AML-193 (cell line): ENCODE results near the gene SSBP1.
"Not testable (repeated sequence)": the region's sequence is repeated elsewhere in the genome, so short reads cannot be mapped to it uniquely, and the experiment has no call there.

Source experiments
- DNase-seq, 2 experiments: peaks; one replicate each; lab custom pipeline; 2025; lab: John Stamatoyannopoulos, UW

The SSBP1 gene, protein sequence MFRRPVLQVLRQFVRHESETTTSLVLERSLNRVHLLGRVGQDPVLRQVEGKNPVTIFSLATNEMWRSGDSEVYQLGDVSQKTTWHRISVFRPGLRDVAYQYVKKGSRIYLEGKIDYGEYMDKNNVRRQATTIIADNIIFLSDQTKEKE

DNA sequence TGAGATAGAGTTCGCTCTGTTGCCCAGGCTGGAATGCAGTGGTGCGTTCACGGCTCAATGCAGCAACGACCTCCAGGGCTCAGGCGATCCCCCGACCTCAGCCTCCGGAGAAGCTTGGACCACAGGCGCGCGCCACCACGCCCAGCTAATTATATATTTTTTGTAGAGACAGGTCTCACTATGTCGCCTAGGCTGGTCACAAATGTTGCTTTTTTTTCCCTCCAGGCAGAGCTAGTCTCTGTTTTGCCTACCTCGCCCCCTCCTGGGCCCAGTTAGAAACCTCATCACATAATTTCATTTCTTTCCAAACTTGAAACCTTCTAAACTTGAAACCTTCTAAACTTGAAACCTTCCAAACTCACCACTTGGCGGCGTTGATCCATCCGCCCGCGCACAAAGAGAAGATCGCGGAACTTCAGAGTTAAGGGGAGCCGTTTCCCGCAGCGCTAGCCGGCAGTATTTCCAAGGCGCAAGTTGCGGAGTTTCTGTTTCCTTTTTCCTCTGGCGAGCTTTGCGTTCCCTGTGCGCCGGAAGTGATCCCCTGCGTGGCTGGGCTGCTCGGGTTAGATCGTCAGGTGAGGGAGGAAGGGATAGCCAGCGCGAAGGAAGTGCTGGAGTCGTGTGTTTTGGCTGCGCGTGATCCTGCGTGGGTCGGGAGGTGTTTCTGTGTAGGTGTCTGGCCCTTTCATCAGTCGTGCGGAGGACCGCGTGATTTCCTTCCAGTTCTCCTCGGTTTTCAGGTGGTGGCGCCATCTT lies at the start of gene SSBP1:
Gene SSBP1, plus strand, starts transcription at position 523 of the 756 bp plus-strand sequence. CDS start 809 bp downstream, outside the sequence.
- peak; percentile 96 to 98 for DNase-seq

DNA sequence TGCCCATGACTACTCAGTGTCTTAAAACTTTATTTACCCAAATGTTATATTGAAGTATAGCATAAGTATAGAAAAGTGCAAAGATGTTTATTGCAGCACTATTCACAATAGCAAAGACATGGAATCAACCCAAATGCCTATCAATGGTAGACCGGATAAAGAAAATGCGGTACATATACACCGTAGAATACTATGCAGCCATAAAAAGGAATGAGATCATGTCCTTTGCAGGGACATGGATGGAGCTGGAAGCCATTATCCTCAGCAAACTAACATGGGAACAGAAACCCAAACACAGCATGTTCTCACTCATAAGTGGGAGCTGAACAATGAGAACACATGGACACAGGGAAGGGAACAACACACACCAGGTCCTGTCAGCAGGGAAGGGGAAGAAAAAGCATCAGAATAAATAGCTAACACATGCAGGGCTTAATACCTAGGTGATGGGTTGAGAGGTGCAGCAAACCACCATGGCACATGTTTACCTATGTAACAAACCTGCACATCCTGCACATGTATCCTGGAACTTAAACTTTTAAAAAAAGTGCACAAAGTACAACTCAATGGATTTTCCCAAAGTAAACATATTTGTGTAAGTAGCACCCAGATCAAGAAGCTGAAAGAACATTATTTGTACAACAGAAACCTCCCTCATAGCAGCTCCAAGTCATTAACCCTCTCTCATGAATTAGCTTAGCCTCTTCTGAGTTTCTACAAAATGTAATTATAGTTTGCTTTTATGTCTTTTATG lies 48.9 kb upstream of the SSBP1 start:
- not testable (repeated sequence) for DNase-seq

DNA sequence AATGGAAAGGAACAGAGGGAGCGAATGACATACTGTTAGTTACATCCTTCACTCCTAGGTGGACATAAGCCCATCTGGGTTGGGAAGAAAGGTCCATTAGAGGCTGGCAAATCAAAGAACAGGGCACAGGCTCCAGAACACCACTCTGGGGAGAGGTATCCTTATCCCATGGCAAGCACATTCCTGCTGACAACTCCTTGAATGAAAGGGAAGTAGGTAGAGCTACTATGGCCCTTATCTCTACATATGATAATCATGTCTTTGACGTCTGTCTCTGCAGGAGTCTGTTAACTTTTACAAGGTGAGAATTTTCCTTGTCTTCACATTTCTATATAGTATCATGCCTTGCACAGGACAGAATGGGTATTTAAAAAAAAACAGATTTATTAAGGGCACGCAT lies 46.6 kb upstream of the SSBP1 start:
- no peak for DNase-seq

DNA sequence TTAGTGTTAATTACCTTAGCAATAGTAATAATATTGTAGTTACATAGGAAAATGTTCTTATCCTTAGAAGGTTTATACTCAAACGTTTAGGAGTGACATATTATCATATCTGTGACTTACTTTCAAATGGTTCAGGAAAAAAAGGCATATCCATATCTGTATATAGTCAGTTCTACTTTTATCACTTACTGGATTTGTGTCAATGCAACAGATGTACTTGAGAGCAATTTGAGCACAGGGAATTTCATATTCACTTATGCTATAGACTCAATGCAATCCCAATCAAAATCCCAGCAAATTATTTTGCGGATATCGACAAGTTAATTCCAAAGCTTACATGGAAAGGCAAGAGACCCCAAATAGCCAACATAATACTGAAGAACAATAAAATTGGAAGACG lies 46.2 kb upstream of the SSBP1 start:
- no peak for DNase-seq

DNA sequence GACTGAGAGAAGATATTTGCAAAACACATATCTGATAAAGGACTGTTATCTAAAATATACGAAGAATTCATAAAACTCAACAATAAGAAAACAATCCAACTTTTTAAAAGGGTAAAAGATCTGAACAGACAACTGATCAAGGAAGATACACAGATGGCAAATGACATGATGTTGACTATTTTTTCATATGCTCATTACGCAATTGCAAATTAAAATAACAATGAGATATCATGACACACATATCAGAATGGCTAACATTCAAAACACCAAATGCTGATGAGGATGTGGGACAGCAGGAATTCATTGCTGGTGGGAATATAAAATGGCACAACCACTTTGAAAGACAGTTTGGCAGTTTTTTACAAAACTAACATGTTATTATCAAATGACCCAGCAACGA lies 45.1 kb upstream of the SSBP1 start:
- DNase-seq, result no peak

DNA sequence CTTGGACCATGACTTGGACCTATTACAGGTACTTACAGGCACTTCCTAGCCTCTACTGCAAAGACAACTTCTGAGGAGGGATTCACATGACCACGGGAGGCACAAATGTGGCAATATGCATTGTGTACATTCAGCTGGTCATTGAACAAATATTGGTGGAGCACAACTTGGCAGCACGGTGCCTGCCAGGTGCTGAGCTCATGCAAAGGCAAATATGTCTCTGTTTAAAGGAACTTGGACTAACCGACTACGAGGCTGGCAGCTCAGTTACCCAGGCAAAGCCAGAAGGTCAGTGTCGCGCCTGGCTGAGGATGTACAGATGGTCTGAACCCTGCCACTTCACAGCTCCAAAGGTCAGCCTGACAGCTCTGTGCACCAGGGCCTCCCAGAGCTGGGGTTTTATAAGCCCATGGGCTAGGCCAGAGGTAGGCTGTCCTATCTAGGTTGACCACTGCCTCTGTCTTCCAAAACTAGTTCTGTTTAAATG lies 42.3 kb upstream of the SSBP1 start:
- no peak for DNase-seq

DNA sequence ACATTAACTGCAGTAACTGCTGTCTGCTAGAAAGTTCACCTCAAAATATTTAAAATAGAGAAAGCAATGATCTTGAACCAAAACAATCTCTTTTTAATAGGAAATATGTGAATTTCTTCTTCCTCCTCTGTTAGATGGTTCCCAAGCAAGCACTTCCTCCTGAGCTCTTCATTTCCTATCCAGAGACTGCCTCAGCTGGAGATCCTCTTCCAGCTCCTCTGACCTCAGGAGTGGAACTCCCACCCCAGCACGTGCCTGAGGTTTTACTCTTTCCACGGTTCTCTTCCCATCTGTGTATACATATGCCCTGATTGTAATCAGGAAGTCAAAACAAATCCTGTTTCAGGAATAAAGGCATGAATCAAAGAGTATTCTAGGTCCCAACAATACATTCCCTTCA lies 41.8 kb upstream of the SSBP1 start:
- DNase-seq, result no peak

DNA sequence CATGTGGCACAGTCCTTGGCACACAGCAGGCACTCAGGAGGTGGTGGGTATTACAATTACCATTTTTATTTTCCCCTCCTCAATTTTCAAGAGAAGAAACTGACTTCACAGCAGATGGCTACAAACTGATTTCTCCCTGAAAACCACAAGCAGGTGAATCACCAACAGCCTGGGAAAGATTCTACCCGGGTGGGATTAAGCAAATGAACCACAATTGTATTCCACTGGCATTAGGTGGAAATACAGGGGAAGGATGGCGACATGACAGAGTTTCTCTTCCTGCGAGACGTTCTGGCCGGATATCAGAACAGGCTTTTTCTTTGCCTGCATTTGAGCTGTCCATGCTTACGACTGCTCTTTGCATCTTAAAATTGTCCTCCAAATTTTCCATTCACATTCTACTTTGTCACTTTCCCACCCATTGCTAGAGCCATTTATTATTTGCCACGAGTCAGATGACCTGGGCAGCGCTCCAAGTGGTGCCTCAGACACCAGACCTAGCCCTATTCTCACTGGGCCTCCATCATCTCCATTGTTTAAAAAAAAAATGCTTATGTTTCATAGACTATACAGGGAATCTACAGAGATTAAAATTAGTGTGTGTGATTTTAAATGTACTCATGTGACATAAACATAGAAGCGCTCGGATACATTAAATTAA lies 40.8 kb upstream of the SSBP1 start:
- DNase-seq, result no peak

DNA sequence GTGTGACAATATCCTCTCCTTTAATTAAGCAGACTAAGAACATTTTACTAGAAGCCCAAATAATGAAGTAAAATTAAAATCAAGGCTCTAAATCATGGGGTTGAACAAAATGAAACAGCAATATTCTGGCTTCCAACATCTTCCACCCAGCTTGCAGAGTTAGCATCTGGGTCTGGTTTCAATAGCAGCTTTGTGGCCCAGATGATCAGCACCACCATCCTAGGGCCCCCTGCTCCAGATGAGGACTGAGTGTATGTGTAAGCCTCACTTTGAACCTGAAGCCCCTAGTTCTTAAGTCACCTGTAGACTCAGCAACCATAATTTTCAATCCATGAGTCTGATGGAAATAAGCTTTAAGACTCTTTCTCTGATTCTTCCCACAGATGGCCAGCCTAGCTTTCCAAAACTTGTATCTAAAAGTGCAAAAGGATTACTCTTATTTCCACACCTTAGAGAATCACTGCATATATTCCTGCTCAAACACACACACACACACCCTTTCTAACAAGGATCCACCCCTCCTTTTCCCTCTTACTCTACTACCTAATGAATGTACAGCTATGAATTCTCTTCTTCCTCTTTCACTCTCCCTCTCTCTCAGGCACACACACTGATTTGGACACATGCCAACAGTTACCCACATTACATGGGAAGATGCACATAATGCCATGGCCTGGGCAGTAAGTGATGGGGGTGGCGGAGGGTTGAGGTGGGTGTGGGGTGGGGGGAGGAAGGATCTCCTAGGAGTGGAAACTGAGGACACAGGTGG lies 39.7 kb upstream of the SSBP1 start:
- DNase-seq, result peak; percentile 20 to 39

DNA sequence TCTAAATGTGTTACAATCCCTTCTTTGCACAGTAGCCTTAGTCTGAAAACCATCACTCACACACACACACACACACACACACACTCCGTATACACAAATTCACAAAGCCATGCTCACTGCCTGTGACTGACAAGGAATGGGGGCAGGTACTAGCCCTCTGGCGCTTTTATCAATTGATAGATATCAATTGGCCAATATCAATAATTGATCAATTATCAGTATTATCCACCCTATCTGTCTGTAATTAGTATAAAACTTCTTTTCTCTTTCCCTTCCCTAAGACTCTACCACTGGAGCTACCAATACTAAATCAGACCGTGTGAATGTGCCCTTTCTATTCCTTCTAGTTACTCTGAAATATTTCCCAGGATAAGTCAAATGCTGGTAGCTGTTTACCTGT lies 38.3 kb upstream of the SSBP1 start:
- no peak for DNase-seq

DNA sequence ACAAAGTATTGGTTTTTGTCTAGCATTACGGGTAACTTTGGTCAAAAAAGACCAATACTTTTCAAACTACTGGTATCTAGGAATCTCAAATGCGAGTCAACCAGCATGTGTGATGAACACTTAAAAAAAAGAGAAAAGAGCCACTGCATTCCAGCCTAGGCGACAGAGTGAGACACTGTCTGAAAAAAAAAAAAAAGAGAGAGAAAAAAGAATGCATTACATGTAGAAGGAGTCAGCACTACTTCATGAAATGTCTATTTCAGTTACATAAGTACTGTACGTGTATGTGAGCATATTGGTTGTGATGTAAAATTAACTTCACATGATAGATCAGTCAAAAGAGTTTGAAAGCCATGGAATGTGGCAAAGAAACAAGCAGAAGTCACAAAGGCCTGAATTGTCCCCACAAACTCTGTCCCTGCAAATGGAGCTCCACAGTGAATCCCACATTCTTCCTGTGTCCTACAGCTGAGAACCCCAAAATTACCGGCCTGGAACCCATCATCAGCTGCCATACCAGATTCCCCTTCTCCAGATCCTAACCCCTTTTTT lies 37.8 kb upstream of the SSBP1 start:
- DNase-seq, result no peak

DNA sequence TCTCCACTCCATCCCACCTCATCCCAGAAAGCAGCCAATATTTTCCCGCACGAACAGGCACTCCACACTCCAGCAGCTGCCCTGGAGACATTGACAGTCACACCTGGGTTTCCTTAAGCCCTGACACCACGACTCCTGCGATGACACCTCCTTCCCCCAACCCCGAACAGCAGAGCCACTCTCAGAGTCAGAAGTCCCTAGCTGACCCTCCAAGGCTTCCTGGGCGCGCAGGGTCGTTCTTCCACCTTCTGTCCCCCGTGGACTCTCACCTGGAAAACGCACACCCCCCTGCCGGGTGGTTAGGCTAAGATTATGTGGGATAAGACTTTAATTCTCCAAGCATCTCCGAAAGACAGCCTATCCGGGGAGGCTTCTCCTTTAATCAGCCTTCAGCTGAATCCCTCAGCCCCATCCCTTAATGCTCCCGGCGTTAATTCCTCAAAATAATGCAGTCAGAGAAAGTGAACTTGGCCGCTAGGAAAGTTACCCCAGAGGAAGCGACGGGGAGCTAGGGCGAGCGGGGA lies 37.2 kb upstream of the SSBP1 start:
- peak in 1 of 2 experiments; percentile 4 for DNase-seq

DNA sequence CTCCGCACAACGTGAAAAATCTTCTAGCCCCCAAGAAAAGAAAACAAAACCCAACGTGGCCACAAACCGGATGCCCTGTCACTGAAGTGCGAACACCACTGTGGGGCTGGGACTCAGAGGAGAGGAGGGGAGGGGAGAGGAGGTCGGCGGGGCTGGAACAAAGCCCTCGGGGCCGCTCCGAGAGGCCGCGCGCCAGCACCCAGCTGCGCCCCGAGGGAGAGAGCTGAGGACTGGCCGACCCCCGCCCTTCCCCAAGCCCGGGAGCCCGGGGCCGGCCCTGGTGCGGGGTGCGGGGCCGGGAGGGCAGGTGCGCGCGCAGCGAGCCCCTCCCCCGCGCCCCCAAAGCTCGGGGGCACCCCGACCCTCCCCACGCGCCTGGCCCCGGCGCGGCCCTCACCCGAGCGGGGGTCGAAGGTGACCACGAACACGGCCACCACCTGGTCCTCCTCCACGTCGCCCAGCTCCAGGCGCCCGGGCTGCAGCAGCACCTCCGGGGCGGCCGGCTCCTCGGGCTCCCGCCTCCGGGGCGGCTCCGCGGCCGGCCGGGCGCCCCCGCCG lies 36.6 kb upstream of the SSBP1 start:
- DNase-seq, result peak; percentile 4 to 25

DNA sequence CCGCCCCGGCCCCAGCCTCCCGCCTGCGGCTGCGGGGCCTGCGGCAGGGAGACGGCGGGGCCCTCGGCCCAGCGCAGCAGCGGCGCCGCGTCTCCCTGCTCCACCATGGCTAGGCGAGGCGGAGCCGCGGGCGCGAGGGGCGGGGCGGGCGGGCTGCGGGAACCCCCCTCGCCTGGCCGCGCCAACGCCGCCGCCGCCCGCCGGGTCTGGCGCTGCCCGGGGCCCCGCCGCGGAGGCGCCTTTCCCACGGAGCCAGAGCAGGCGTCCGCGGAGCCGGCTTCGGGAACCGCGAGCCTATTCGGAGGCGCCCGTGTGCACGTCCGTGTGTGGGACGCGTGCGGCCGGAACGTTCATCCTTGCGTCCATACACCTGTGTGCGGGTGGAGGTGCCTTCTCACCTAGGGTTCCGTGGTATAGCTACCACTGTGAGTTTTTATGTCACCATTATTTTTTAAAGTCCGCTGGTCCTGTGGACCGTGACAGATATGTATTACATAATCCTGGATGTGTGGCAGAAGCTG lies 36.1 kb upstream of the SSBP1 start, which contains the start of gene DENND11:
Gene DENND11, minus strand, starts transcription at position 120 of the 521 bp plus-strand sequence. Its CDS starts 13 bp downstream, at position 107.
- DNase-seq, result peak in 1 of 2 experiments; percentile 3

DNA sequence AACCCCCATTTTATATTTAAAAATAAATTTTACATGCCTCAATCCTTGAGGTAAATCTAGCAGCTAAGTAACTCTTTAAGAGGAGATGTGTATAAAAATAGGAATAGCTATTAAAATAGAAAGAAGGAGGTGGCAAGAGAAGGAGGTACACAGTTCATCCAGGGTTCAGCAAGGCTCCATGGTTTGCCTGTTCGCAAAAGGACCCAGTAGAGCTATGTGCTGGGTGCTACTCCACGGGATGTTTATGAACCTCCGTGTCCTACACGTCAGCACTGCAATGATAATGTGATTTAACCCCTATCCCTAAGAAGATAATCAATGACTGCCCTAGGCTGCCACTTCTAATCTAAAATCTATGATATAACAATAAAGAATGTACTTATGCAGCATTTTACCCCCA lies 35.3 kb upstream of the SSBP1 start:
- no peak for DNase-seq

DNA sequence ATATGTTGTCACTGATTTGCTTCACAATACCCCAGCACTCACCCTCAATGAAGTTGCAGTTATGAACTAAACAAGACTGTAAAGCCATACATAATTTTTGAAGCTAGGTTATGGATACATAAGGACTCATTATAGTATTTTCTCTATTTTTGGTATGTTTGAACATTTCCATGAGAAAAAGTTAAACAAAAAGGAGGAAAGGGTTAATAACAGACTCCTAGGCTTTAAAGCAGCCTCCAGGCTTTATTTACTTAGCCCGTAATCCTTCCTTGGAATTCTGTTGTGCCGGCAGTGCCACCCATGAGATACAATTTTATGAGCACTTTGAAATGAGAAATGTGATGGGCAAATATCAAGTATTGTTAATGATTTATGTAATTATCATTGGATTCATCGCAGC lies 34.0 kb upstream of the SSBP1 start:
- DNase-seq, result no peak

DNA sequence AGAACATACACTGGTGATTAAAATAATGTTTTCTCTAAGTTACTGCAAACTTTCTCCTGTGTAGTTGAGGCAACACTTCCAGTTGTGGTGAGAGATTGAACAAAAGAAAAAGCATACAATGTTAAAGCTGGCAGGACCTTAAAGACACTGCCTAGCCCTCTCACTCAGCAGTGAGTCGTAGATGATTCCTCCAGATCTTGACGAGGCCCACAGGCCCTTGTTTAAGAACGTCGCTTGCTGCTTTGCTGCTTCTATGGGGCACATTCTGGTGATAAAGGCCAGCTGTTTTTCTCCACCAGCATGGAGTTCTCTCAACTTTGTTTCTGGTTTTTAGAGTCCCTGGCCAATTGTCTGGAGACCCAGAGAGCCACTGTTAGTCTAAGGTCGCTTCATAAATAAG lies 33.4 kb upstream of the SSBP1 start:
- DNase-seq, result no peak

DNA sequence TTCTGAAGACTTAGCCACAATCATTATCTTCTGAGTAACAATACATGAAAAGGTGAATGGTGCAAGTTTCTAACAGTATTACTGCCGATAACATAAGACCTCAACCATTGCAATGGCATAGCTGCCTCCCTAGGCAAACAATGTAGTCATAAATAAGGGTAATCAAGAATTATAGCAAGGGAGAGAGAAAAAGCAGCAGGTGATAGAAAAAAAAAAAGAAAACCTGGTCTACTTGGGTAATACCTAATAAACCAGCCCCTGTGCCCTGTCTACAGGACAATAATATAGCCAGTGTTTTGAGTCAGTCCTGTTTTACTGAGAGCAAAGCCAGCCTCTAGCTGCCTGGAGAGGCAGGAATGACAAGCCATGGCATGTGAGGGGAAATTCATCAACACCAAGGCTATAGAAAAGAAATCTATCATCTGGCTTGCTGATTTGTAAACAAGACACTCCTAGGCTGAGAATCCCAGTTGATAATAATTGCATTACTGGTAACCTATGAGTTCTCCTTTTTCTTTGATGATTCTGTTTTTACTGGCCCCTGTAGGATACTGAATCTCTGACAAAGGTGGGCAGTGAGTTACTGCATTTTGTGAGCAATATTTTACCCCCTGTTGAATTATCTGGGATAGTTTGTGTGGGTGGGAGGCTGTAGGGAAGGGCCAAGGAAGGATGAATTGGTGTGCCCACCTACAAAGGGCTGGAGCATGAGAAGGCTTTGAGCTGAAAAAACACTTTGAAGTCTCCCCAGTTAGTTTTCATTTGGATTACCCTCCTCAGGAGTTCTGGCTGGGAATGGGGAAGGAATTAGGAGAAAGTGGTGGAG lies 31.7 kb upstream of the SSBP1 start:
- DNase-seq, result no peak

DNA sequence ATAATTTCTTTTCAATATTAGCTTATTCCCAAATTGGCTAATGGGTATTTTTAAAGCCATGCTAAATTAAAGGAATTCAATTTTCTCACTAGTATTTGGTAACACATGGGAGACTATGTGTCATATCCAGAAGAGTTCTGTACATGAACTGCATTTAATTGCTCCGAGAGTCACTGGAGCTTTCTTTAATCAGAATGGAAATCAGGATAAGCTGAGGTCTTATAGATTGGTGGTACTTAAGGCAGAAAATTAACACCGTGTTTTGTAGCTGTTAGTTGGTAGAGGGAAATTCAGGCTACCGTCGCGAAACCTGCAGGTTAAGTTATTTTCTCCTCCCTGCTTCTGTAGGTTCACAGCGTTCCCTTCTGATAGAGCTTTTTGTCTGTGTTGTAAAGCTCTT lies 29.8 kb upstream of the SSBP1 start, which contains the start of gene WEE2:
Gene WEE2, plus strand, starts transcription at position 3 of the 400 bp plus-strand sequence. CDS start 406 bp downstream, outside the sequence.
- no peak for DNase-seq
